ENCODE measurements around the gene MYO1A. TPM values are rescaled to one million over a fixed set of nuclear protein-coding genes. Genes with fewer than 3 reads are reported as not detected.

Gene MYO1A
- total and polyA plus RNA-seq, 2 of the 13 experiments (the other 11 are each of a cell fraction or from before 2014, with no cell fraction given): 5.3 to 6.0 TPM

GRCh38 chr12:57088354-57089270, 38.7 kb upstream of the MYO1A start, which contains the start of gene NAB2 (continued):
- TF ChIP-seq ZMYM2 (CRISPR knock-in tag; IDR thresholded peaks at IDR 0.05) (no peak; the same call in 1 of the 2 replicates), ZNF30 (CRISPR knock-in tag; IDR thresholded peaks at IDR 0.05) (no peak), ZNF441 (CRISPR knock-in tag; IDR thresholded peaks at IDR 0.05; ENCODE audit: borderline replicate concordance) (no peak), ZNF430 (CRISPR knock-in tag; IDR thresholded peaks at IDR 0.05) (peak; percentile 74; the same call in 1 of the 2 replicates), ZFP91 (CRISPR knock-in tag; IDR thresholded peaks at IDR 0.05; ENCODE audit: borderline replicate concordance) (peak; percentile 71), ZNF33A (CRISPR knock-in tag; IDR thresholded peaks at IDR 0.05; ENCODE audit: borderline replicate concordance) (no peak), MEIS2 (CRISPR knock-in tag; IDR thresholded peaks at IDR 0.05) (no peak; the same call in 1 of the 2 replicates), ZNF639 (CRISPR knock-in tag; conservative IDR thresholded peaks at IDR 0.05) (peak; percentile 73; the same call in 1 of the 2 replicates), DMAP1 (CRISPR knock-in tag; IDR thresholded peaks at IDR 0.05) (peak; percentile 86), ZNF574 (CRISPR knock-in tag; IDR thresholded peaks at IDR 0.05) (peak; percentile 66; the same call in 1 of the 2 replicates), SAP130 (CRISPR knock-in tag; IDR thresholded peaks at IDR 0.05; ENCODE audit: low read depth) (peak; percentile 81), U2AF1 (optimal IDR thresholded peaks at IDR 0.05; ENCODE audit: low read depth, low read length) (peak; percentile 7), ZNF660 (CRISPR knock-in tag; IDR thresholded peaks at IDR 0.05; ENCODE audit: borderline replicate concordance, low read depth) (no peak), GTF3A (CRISPR knock-in tag; conservative IDR thresholded peaks at IDR 0.05) (no peak), NFIC (IDR thresholded peaks at IDR 0.05; ENCODE audit: low read length) (no peak), SPEN (CRISPR knock-in tag; IDR thresholded peaks at IDR 0.05; ENCODE audit: low read depth) (no peak; the same call in 1 of the 2 replicates), FLYWCH1 (CRISPR knock-in tag; IDR thresholded peaks at IDR 0.05) (no peak), THAP11 (CRISPR knock-in tag; IDR thresholded peaks at IDR 0.05) (peak; percentile 64), ZNF292 (CRISPR knock-in tag; IDR thresholded peaks at IDR 0.05; ENCODE audit: borderline replicate concordance, low read depth) (no peak), ZNF512 (CRISPR knock-in tag; IDR thresholded peaks at IDR 0.05) (no peak), ZNF335 (CRISPR knock-in tag; IDR thresholded peaks at IDR 0.05) (0 out of 2 replicates have a peak, but pooled peaks have one; percentile 16), ZFP36L1 (CRISPR knock-in tag; IDR thresholded peaks at IDR 0.05) (0 out of 2 replicates have a peak, but pooled peaks have one; percentile 31), ZNF709 (CRISPR knock-in tag; IDR thresholded peaks at IDR 0.05) (no peak)

Data from HepG2 (cell line).